Measurements from ENCODE around the gene TSN. TPM values are rescaled to one million over a fixed set of nuclear protein-coding genes. Genes with fewer than 3 reads are reported as not detected.

TSN gene
- total and polyA plus RNA-seq, 8 donors: 11.0 to 63.5 (median 19.5) TPM

Other genes starting within 250 kb of the TSN start
- gene RNU4ATAC, start 224.8 kb upstream of the TSN start, total RNA-seq: under 1 TPM in 1 of 5 donors, not detected in 4; under 0.01 TPM
- not detected for gene RNU4ATAC, start 224.8 kb upstream of the TSN start, polyA plus RNA-seq
- 100 to 1,000 TPM in 2 of 5 donors, 10 to 100 TPM in 2, 1 to 10 TPM in 1; 8.1 to 188 (median 37.8) TPM for gene CLASP1, start 106.2 kb upstream of the TSN start, total RNA-seq
- gene CLASP1, start 106.2 kb upstream of the TSN start, polyA plus RNA-seq: 10 to 100 TPM in 1 of 3 donors, 1 to 10 TPM in 2; 5.7 to 13.0 (median 6.4) TPM
- gene NIFK, start 18.8 kb upstream of the TSN start, total RNA-seq: 10 to 100 TPM; 13.6 to 58.0 (median 25.7) TPM
- gene NIFK, start 18.8 kb upstream of the TSN start, polyA plus RNA-seq: 10 to 100 TPM; 30.4 to 53.0 (median 42.0) TPM

Data from stomach (tissue), 8 donors.